NT2/D1 (cell line): Measurements from ENCODE around the gene ALLC.

Experiments
- DNase-seq: peaks from one replicate; pipeline ENCODE4 v3.0.0-alpha.2; 2011; ENCODE audit warnings: low read depth, low spot score
- H3K27me3 ChIP-seq: 2 replicates; pipeline ENCODE4 v1.6.0; 2011; ENCODE audit warnings: mild to moderate bottlenecking; ENCODE audit not compliant: insufficient read length, insufficient read depth
- H3K36me3 ChIP-seq: 2 replicates; pipeline ENCODE4 v1.6.1; 2011; ENCODE audit warnings: mild to moderate bottlenecking, low read length, mixed read lengths; ENCODE audit not compliant: insufficient read depth, insufficient read length
- H3K4me1 ChIP-seq: 2 replicates; pipeline ENCODE4 v1.5.1; 2011; ENCODE audit not compliant: insufficient read depth, insufficient read length
- H3K4me3 ChIP-seq: 2 replicates; pipeline ENCODE4 v1.5.1; 2011; ENCODE audit warnings: low read depth; ENCODE audit not compliant: insufficient read length
- H3K9ac ChIP-seq: 2 replicates; pipeline ENCODE4 v1.6.0; 2011; ENCODE audit warnings: low read depth; ENCODE audit not compliant: insufficient read length
- H3K9me3 ChIP-seq: 2 replicates; pipeline ENCODE4 v1.5.1; 2011; ENCODE audit warnings: mild to moderate bottlenecking, low read length; ENCODE audit not compliant: insufficient read depth
- SUZ12 ChIP-seq: IDR thresholded peaks from 2 replicates; pipeline ENCODE4 v1.6.1; 2011; ENCODE audit not compliant: insufficient read length, insufficient read depth; ENCODE audit errors: extremely low read depth
- YY1 ChIP-seq: IDR thresholded peaks from 2 replicates; pipeline ENCODE4 v1.6.1; 2011; ENCODE audit not compliant: insufficient read length, insufficient read depth
- ZNF274 ChIP-seq: IDR thresholded peaks from 2 replicates; pipeline ENCODE4 v1.6.1; 2011; ENCODE audit warnings: mild to moderate bottlenecking, low read depth, low read length

ALLC gene

DNA sequence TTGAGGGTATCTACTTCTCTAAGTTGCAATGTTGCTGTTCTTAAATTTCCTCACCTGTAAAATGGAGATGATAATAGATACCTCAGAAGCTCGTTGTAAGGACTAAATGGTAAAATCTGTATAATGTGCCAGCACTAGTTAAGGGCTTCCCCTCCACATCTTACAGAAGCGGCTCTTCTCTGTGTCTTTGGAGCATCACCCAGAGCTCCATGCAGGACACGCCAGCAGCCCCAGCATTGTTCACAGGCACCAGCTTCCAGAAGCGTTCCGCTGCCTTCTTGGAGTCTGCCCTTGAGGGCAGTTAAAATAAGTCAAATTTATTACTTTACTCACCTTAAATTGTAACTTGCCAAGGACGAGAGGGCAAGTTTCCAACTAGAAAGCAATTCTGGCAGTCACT lies 51.2 kb downstream of the ALLC start:
- Histone ChIP-seq H3K4me1 (no peaks in the 10 kb centered on the region), H3K9me3 (no peaks in the 10 kb centered on the region), H3K36me3 (no peaks in the 10 kb centered on the region), H3K27me3 (no peaks in the 10 kb centered on the region), H3K9ac (no peak overlapping the region), H3K4me3 (no peak overlapping the region)
- DNase-seq: no peak
- TF ChIP-seq ZNF274: no peak
- TF ChIP-seq SUZ12: no peak
- no peak for TF ChIP-seq YY1

- no peak for TF ChIP-seq SUZ12
- TF ChIP-seq YY1: no peak
- no peak for TF ChIP-seq ZNF274
- Histone ChIP-seq H3K9me3 (no peaks in the 10 kb centered on the region), H3K27me3 (no peaks in the 10 kb centered on the region), H3K9ac (no peak overlapping the region), H3K36me3 (no peaks in the 10 kb centered on the region), H3K4me3 (no peak overlapping the region), H3K4me1 (no peaks in the 10 kb centered on the region)
- no peak for DNase-seq
These were observed 54.4 kb downstream of the ALLC start for GRCh38 chr2:3712424-3712823.

DNA sequence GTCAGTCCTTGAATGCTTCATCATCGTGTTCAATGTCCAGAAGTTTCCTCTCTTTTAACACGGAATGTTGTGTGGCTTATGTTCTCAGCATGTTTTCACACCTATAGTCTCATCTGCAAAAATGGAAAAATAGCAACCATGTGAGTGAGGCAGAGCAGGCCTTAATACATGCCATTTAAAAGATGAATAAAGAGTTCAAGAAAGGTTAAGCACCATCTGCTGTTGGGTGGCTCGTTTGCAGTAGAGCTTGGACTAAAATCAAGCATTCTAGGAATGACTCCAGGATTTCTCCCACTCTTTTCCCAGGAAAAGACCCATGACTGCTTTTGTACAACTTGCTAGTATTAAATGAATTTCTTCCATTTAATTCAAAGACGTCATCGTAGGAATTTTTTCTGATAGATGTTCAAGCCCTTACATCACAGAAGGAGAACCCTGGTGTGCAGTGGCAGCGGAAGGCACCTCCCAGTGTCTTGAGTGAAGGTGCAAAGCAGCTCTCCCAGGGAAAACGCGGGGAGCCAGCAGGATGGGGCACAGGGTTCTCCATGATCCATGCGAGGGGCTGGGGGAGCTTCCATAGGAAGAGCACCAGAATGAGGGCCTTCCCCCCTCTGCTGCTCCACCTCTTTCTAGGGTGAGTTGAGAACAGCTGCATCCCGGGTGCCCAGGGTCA lies 55.0 kb downstream of the ALLC start:
- Histone ChIP-seq H3K27me3 (no peaks in the 10 kb centered on the region), H3K9ac (no peak overlapping the region), H3K36me3 (no peaks in the 10 kb centered on the region), H3K4me3 (no peak overlapping the region), H3K9me3 (no peaks in the 10 kb centered on the region), H3K4me1 (no peaks in the 10 kb centered on the region)
- no peak for DNase-seq
- TF ChIP-seq ZNF274 (no peak), YY1 (no peak), SUZ12 (no peak)

DNA sequence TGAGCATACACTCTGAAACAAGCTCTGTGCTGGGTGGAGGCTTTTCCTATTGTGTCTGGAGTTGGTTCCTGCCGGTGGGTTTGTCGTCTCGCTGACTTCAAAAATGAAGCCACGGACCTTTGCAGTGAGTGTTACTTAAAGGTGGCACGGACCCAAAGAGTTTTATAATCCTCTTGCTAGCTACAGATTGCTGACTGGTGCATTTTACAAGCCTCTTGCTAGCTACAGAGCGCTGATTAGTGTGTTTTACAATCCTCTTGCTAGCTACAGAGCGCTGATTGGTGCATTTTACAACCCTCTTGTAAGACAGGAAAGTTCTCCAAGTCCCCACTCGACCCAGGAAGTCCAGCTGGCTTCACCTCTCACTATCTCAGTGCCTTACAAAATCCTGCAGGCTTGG lies 60.7 kb downstream of the ALLC start:
- H3K4me1 ChIP-seq: no peaks in the 10 kb centered on the region
- H3K36me3 ChIP-seq: no peaks in the 10 kb centered on the region
- H3K27me3 ChIP-seq: no peaks in the 10 kb centered on the region
- H3K9ac ChIP-seq: no peak overlapping the region
- DNase-seq: no peak
- TF ChIP-seq SUZ12 (no peak), YY1 (no peak)
- H3K4me3 ChIP-seq: no peak overlapping the region
- H3K9me3 ChIP-seq: 0 out of 2 replicates have a peak, but pooled peaks cover 10% of the 10 kb centered on the region

DNA sequence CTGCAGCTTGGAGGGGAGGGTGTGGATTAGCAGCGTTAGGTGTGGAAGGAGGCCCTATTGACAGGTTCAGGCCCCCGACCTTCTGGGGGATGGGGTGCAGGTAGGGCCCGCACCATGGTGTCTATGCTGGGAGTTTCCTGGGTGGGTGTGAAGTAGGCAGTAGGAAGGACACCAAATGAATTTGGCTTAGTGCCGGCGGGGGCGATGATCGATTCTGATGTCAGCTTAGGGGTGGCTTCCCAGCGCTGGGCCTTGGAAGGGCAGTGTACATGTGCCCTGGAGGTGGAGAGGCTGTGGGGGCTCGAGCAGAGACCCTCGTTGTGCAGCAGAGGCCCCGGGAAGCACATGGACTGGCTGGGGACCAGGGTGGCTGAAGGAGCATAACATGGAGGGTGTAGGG lies 67.0 kb downstream of the ALLC start:
- Histone ChIP-seq H3K9me3 (0 out of 2 replicates have a peak, but pooled peaks cover 8% of the 10 kb centered on the region), H3K27me3 (peaks cover 3% of the 10 kb centered on the region), H3K9ac (no peak overlapping the region), H3K36me3 (no peaks in the 10 kb centered on the region), H3K4me3 (no peak overlapping the region), H3K4me1 (peaks cover 3% of the 10 kb centered on the region)
- TF ChIP-seq YY1 (no peak), SUZ12 (no peak), ZNF274 (no peak)
- DNase-seq: no peak

DNA sequence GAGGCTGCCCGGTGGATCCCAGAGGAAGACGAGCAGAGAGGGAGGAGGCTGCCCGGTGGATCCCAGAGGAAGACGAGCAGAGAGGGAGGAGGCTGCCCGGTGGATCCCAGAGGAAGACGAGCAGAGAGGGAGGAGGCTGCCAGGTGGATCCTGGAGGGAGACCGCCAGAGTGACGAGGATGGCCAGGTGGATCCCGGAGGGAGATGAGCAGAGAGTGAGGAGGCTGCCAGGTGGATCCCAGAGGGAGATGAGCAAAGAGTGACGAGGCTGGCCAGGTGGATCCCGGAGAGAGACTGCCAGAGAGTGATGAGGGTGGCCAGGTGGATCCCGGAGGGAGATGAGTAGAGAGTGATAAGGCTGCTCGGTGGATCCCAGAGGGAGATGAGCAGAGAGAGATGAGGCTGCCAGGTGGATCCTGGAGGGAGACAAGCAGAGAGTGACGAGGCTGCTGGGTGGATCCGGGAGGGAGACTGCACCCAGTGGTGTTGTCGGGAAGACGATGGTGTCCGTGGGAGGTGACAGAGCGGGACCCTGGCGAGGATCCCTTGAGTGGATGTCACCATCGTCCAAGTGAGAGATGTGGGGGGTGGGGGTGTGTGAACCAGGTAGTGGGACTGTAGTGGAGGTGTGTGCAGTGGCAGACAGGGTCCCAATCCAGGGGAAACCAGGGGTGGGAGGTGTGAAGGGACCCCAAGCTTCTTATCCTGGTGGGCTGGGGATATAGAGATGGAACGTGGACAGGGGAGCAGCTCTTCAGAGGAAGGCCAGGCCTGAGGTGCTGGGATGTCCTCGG lies 67.7 kb downstream of the ALLC start:
- 0 out of 2 replicates have a peak, but pooled peaks cover 1% of the 10 kb centered on the region for H3K9me3 ChIP-seq
- TF ChIP-seq YY1 (no peak), SUZ12 (no peak)
- H3K9ac ChIP-seq: no peak overlapping the region
- H3K4me1 ChIP-seq: peaks cover 3% of the 10 kb centered on the region
- H3K27me3 ChIP-seq: peaks cover 3% of the 10 kb centered on the region
- DNase-seq: no peak
- H3K4me3 ChIP-seq: no peak overlapping the region
- H3K36me3 ChIP-seq: no peaks in the 10 kb centered on the region

GRCh38 chr2:3726511-3726910 lies 68.5 kb downstream of the ALLC start:
- TF ChIP-seq SUZ12 (no peak), YY1 (no peak), ZNF274 (no peak)
- Histone ChIP-seq H3K36me3 (no peaks in the 10 kb centered on the region), H3K4me3 (no peak overlapping the region), H3K9me3 (no peaks in the 10 kb centered on the region), H3K4me1 (peaks cover 3% of the 10 kb centered on the region), H3K27me3 (peaks cover 3% of the 10 kb centered on the region), H3K9ac (no peak overlapping the region)
- DNase-seq: no peak
